ENCODE results near the gene DPYSL3.
"Not testable (repeated sequence)": the region's sequence is repeated elsewhere in the genome, so short reads cannot be mapped to it uniquely, and the experiment has no call there.

Gene DPYSL3

GRCh38 chr5:147509710-147510651, at the start of gene DPYSL3:
Gene DPYSL3, minus strand, starts transcription at chr5:147510068. Its CDS starts 210 bp downstream, at chr5:147509858.
- no peak for DNase-seq

- DNase-seq: no peak
These were observed 49.0 kb upstream of the DPYSL3 start for GRCh38 chr5:147558826-147559225.

GRCh38 chr5:147557876-147558745, 48.2 kb upstream of the DPYSL3 start:
- DNase-seq: no peak

GRCh38 chr5:147555176-147555575, 45.3 kb upstream of the DPYSL3 start:
- DNase-seq: no peak

GRCh38 chr5:147554261-147554817, 44.5 kb upstream of the DPYSL3 start:
- no peak for DNase-seq

- DNase-seq: not testable (repeated sequence)
These were observed 43.9 kb upstream of the DPYSL3 start for GRCh38 chr5:147553817-147554216.

- no peak for DNase-seq
These were observed 43.0 kb upstream of the DPYSL3 start for GRCh38 chr5:147552897-147553296.

GRCh38 chr5:147551677-147552076, 41.8 kb upstream of the DPYSL3 start:
- no peak for DNase-seq

- DNase-seq: no peak
These were observed 37.9 kb upstream of the DPYSL3 start for GRCh38 chr5:147547730-147548129.

GRCh38 chr5:147544556-147544955, 34.7 kb upstream of the DPYSL3 start:
- no peak for DNase-seq

- no peak for DNase-seq
These were observed 29.2 kb upstream of the DPYSL3 start for GRCh38 chr5:147539053-147539452.

GRCh38 chr5:147538236-147538635, 28.4 kb upstream of the DPYSL3 start:
- no peak for DNase-seq

GRCh38 chr5:147534172-147534951, 24.5 kb upstream of the DPYSL3 start:
- DNase-seq: no peak

GRCh38 chr5:147532156-147532555, 22.3 kb upstream of the DPYSL3 start:
- no peak for DNase-seq

- DNase-seq: no peak
These were observed 20.9 kb upstream of the DPYSL3 start for GRCh38 chr5:147530530-147531389.

GRCh38 chr5:147523069-147523468, 13.2 kb upstream of the DPYSL3 start:
- DNase-seq: no peak

- DNase-seq: no peak
These were observed 12.6 kb upstream of the DPYSL3 start for GRCh38 chr5:147522435-147522834.

- DNase-seq: no peak
These were observed 10.6 kb upstream of the DPYSL3 start for GRCh38 chr5:147520450-147520849.

GRCh38 chr5:147519380-147519779, 9.5 kb upstream of the DPYSL3 start:
- DNase-seq: no peak

GRCh38 chr5:147517383-147517782, 7.5 kb upstream of the DPYSL3 start:
- DNase-seq: no peak

- DNase-seq: no peak
These were observed 5.4 kb upstream of the DPYSL3 start for GRCh38 chr5:147515269-147515668.

Data from NCI-H1048 (cell line).